Activated CD4-positive, alpha-beta T cell treated with anti-CD3 and anti-CD28 coated beads, Interleukin-2, amount 10 ng/mL, durations not matched to agents 24 days and 14 days (primary cell): Measurements from ENCODE around the gene CHM. TPM values are rescaled to one million over a fixed set of nuclear protein-coding genes. Genes with fewer than 3 reads are reported as not detected.
"Not testable (repeated sequence)": the region's sequence is repeated elsewhere in the genome, so short reads cannot be mapped to it uniquely, and the experiment has no call there.

Source experiments
- DNase-seq: peaks from one replicate; pipeline ENCODE4 v3.0.0; 2022
- H3K27ac Mint-ChIP-seq: one replicate; pipeline ENCODE4 v1.8.0; 2022; ENCODE audit warnings: mild to moderate bottlenecking, mixed read lengths
- H3K27me3 Mint-ChIP-seq: one replicate; pipeline ENCODE4 v1.8.0; 2022; ENCODE audit warnings: mixed read lengths
- H3K36me3 Mint-ChIP-seq: one replicate; pipeline ENCODE4 v1.8.0; 2022; ENCODE audit warnings: low read depth, mild to moderate bottlenecking, mixed read lengths
- H3K4me1 Mint-ChIP-seq: one replicate; pipeline ENCODE4 v1.8.0; 2021; ENCODE audit warnings: mixed read lengths
- H3K4me3 Mint-ChIP-seq: one replicate; pipeline ENCODE4 v1.8.0; 2022; ENCODE audit warnings: mild to moderate bottlenecking, moderate library complexity, mixed read lengths
- H3K9me3 Mint-ChIP-seq: one replicate; pipeline ENCODE4 v1.8.0; 2021; ENCODE audit warnings: mixed read lengths
- intact Hi-C: fragments of 100-400 bp; cut with micrococcal nuclease; formaldehyde crosslinking; loops from one replicate; pipeline ENCODE4 v1.15.1; 2023
- total RNA-seq: library from RNA; stranded (reverse); gene quantifications from 2 replicates; pipeline ENCODE4 v1.2.3, GENCODE V29; 2022

The CHM gene
- total RNA-seq, 1 donor from 2014 or later: 16.7 TPM

DNA sequence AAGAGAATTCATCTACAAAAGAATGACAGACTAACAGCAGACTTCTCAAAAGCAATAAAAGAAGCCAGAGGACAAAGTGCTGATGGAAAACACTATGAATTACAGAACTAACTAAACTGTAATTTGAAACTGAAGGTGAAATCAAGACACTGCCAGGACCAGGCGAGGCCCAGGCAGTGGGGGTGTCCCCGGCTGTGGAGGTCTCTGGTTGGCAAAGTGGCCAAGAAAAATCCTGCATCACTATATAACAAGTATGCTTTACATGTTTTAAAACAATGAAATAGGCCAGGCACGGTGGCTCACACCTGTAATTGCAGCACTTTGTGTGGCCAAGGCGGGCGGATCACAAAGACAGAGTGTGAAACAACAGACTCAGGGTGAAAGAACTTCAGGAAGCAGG lies 32.9 kb downstream of the CHM start:
- Mint-ChIP-seq H3K4me3 (no peak overlapping the region), H3K36me3 (peaks cover 27% of the 10 kb centered on the region), H3K27ac (peak overlapping the region; percentile 20), H3K9me3 (peaks cover 5% of the 10 kb centered on the region), H3K27me3 (no peaks in the 10 kb centered on the region), H3K4me1 (peaks cover 6% of the 10 kb centered on the region)
- no peak for DNase-seq
- intact Hi-C loops: no loop called here

DNA sequence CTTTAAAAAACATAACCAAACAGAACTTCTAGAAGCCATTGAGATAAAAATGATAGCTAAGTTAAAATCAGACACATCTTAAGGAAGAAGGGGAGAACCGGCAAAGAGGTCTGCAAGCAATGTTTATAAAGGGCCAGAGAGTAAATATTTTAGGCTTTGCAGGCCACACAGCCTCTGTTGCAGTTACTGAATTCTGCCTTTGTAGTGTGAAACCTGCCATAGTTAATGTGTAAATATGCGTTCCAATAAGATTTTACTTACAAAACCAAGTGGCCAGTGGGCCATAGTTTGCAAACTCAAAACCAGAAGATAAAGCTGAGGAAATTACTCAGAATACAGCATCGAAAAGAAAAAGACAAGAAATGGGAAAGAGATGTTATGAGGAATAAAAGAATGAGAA lies 33.6 kb downstream of the CHM start:
- H3K27me3 Mint-ChIP-seq: no peaks in the 10 kb centered on the region
- H3K9me3 Mint-ChIP-seq: peaks cover 5% of the 10 kb centered on the region
- H3K4me3 Mint-ChIP-seq: no peak overlapping the region
- H3K4me1 Mint-ChIP-seq: peaks cover 6% of the 10 kb centered on the region
- H3K36me3 Mint-ChIP-seq: peaks cover 25% of the 10 kb centered on the region
- no peak for DNase-seq
- no peak overlapping the region for H3K27ac Mint-ChIP-seq
- intact Hi-C loops: no loop called here

DNA sequence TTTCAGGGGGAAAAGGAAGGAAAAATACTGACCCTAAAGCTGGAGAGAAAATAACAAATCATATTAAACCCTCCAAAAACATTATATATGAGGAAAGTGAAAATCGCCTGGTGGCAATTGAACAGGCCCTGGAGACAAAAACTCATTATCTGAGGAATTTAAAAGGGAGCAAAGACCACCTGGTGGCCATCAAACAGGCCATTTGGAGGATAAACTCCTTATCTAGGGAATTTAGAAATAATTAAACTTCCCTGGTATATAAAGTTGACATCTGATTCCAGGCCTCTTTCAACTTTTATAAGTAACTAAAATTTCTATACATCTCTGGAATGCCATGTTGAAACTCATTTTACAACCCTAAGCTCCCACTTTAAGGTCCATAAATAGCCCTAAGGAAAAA lies 35.2 kb downstream of the CHM start:
- peaks cover 6% of the 10 kb centered on the region for H3K4me1 Mint-ChIP-seq
- intact Hi-C loops: no loop called here
- no peak for DNase-seq
- peaks cover 21% of the 10 kb centered on the region for H3K36me3 Mint-ChIP-seq
- peaks cover 5% of the 10 kb centered on the region for H3K9me3 Mint-ChIP-seq
- no peak overlapping the region for H3K27ac Mint-ChIP-seq
- H3K27me3 Mint-ChIP-seq: no peaks in the 10 kb centered on the region
- H3K4me3 Mint-ChIP-seq: no peak overlapping the region

DNA sequence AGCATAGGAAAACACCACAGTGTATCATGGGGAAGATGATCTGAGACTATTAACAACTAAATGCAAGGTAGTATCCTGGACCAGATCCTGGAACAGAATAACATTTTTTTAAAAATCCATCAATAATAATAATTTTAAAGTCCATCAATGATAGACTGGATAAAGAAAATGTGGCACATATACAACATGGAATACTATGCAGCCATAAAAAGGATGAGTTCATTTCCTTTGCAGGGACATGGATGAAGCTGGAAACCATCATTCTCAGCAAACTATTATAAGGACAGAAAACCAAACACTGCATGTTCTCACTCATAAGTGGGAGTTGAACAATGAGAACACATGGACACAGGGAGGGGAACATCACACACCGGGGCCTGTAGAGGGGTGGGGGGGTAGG lies 37.6 kb downstream of the CHM start:
- intact Hi-C loops, H3K27me3 Mint-ChIP-seq, H3K27ac Mint-ChIP-seq, H3K9me3 Mint-ChIP-seq, DNase-seq, H3K4me1 Mint-ChIP-seq, H3K4me3 Mint-ChIP-seq: not testable (repeated sequence)
- H3K36me3 Mint-ChIP-seq: peaks cover 19% of the 10 kb centered on the region

DNA sequence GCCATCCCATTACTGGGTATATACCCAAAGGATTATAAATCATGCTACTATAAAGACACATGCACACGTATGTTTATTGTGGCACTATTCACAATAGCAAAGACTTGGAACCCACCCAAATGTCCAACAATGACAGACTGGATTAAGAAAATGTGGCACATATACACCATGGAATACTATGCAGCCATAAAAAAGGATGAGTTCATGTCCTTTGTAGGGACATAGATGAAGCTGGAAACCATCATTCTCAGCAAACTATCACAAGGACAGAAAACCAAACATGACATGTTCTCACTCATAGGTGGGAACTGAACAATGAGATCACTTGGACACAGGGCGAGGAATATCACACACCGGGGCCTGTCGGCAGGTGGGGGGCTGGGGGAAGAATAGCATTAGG lies 39.5 kb downstream of the CHM start:
- H3K4me3 Mint-ChIP-seq, H3K9me3 Mint-ChIP-seq, DNase-seq, H3K27me3 Mint-ChIP-seq, H3K27ac Mint-ChIP-seq, intact Hi-C loops: not testable (repeated sequence)
- peaks cover 22% of the 10 kb centered on the region for H3K4me1 Mint-ChIP-seq
- peaks cover 18% of the 10 kb centered on the region for H3K36me3 Mint-ChIP-seq

DNA sequence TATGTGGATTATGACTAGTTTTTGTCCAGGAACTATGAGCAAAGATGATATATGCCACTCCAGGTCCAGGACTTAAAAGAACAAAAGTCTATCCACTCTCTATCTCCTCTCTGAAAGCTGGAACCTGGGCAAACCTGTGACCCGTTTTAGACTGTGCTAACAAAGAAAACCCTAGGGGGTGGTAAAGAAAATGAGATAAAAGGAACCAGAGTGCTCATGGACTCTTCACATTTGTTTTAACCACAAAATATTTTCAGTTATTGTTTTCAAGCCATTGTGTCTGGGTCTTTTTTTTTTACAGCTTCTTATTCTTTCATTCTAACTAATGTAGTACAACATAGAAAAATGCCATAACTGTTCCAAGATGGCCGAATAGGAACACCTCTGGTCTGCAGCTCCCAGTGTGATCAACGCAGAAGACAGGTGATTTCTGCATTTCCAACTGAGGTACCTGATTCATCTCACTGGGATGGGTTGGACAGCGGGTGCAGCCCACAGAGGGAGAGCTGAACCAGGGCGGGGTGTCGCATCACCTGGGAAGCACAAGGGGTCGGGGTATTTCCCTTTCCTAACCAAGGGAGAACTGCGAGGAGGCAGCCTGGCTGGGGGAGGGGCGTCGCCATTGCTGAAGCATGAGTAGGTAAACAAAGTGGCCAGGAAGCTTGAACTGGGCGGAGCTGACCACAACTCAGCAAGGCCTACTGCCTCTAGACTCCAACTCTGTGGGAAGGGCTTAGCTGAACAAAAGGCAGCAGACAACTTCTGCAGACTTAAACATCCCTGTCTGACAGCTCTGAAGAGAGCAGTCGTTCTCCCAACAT lies 45.1 kb downstream of the CHM start:
- Mint-ChIP-seq H3K27ac (no peak overlapping the region), H3K9me3 (no peaks in the 10 kb centered on the region), H3K36me3 (peaks cover 15% of the 10 kb centered on the region), H3K4me3 (no peak overlapping the region), H3K27me3 (no peaks in the 10 kb centered on the region), H3K4me1 (peaks cover 30% of the 10 kb centered on the region)
- DNase-seq: peak; percentile 70
- intact Hi-C loops: no loop called here

DNA sequence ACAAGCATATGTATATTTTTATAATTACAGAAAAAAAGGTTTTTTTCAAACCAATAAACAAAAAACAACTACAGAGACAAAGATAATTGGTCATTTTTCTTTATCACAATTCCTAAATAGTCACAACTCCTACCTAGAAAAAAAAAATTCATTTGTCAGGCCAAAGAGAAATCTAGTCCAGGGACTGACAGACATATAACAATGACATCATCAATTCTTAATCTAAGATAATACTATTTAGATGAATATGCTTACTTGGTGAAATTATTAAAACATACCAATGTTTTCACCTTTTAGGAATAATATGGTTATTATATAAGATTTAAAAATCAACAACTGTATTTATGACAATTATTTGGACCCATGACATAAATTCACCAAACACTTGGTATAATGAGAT lies 48.4 kb downstream of the CHM start:
- intact Hi-C loops: no loop called here
- no peaks in the 10 kb centered on the region for H3K27me3 Mint-ChIP-seq

DNA sequence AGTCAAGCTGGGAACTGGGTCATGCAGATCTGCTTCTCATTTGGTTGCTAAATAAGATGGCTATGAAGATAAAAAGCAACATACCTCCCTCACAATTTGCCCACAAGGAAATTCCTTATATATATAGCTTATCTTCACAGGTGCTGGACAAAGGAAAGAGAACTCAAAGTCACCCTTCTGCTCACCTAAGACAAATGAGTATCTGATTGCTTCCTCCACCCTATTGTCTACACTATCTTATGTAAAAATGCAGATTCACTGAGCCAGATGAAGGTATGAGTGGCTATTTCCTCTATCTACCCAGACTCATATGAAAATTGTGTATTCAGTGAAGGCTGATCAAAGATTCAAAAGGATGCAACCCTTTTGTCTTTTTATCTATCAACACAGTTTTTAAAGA lies 50.8 kb downstream of the CHM start:
- no peak for DNase-seq
- no peak overlapping the region for H3K27ac Mint-ChIP-seq
- peaks cover 3% of the 10 kb centered on the region for H3K36me3 Mint-ChIP-seq
- H3K4me3 Mint-ChIP-seq: no peak overlapping the region
- no peaks in the 10 kb centered on the region for H3K9me3 Mint-ChIP-seq
- H3K4me1 Mint-ChIP-seq: peaks cover 13% of the 10 kb centered on the region
- intact Hi-C loops: no loop called here
- no peaks in the 10 kb centered on the region for H3K27me3 Mint-ChIP-seq

More for the DNA sequence above, 48.4 kb downstream of the CHM start:
- Mint-ChIP-seq H3K9me3 (no peaks in the 10 kb centered on the region), H3K36me3 (peaks cover 5% of the 10 kb centered on the region), H3K27ac (no peak overlapping the region), H3K4me3 (no peak overlapping the region), H3K4me1 (peaks cover 20% of the 10 kb centered on the region)
- DNase-seq: no peak

DNA sequence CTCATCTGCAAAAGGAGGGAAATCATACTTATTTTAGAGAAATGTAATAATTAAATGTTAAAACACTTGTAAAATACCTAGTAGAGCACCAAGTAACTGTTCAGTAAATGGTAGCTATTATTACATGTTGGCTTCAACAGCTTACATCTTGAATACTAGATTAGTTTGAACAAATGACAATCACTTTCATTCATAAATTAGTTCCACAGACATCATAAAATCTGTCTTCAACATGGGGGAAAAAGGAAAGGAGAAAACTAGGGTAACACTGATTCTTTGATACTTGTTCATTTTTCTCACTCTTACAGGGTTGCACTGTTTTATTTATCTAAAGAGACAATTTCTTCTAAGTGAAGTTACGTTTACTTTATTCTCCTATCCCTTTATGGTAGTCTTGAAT lies 51.7 kb downstream of the CHM start:
- no peaks in the 10 kb centered on the region for H3K36me3 Mint-ChIP-seq
- no peak overlapping the region for H3K4me3 Mint-ChIP-seq
- H3K4me1 Mint-ChIP-seq: peaks cover 10% of the 10 kb centered on the region
- H3K9me3 Mint-ChIP-seq: no peaks in the 10 kb centered on the region
- H3K27ac Mint-ChIP-seq: no peak overlapping the region
- no peaks in the 10 kb centered on the region for H3K27me3 Mint-ChIP-seq
- intact Hi-C loops: no loop called here
- no peak for DNase-seq

DNA sequence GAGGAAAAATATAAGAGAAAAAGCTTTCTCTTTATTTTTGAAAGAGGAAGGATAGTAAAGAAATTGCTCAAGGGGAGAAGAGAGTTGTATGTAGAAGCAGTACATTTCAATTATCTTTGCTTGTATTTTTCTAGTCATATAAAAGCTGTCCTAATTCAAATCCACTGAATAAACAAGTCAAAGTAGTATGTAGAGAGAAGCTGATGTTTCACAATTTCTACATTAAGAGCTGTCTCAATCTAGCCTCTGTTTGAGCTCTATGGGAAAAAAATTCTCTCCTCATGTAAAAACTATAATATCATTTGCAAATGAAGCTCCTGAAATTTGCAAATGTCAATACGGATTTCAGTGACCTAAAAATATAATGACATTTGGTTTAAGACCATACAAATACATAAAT lies 52.6 kb downstream of the CHM start:
- H3K4me3 Mint-ChIP-seq: no peak overlapping the region
- H3K36me3 Mint-ChIP-seq: peaks cover 5% of the 10 kb centered on the region
- no peaks in the 10 kb centered on the region for H3K27me3 Mint-ChIP-seq
- peaks cover 10% of the 10 kb centered on the region for H3K4me1 Mint-ChIP-seq
- no peak for DNase-seq
- peaks cover 5% of the 10 kb centered on the region for H3K9me3 Mint-ChIP-seq
- H3K27ac Mint-ChIP-seq: no peak overlapping the region
- intact Hi-C loops: no loop called here

DNA sequence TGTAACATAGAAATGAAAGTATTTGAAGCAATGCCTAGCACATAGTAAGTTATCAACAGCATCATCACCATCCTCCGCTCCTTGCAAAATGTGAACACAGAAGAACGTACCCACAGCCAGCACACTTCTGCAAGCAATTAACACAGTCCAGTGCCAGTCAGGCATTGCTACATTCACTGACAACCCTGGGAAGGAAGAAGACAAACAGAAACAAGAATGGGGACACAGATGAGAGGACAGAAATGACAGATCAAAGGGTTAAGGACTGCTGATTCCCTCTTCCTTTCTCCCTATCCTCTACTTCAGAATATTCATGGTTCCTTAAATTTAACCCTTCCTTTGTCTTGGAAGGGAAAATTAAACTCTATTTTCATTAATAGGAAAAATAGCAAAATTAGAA lies 53.1 kb downstream of the CHM start:
- peaks cover 5% of the 10 kb centered on the region for H3K36me3 Mint-ChIP-seq
- peaks cover 5% of the 10 kb centered on the region for H3K9me3 Mint-ChIP-seq
- intact Hi-C loops: no loop called here
- H3K27me3 Mint-ChIP-seq: no peaks in the 10 kb centered on the region
- no peak for DNase-seq
- peaks cover 10% of the 10 kb centered on the region for H3K4me1 Mint-ChIP-seq
- H3K27ac Mint-ChIP-seq: no peak overlapping the region
- no peak overlapping the region for H3K4me3 Mint-ChIP-seq

DNA sequence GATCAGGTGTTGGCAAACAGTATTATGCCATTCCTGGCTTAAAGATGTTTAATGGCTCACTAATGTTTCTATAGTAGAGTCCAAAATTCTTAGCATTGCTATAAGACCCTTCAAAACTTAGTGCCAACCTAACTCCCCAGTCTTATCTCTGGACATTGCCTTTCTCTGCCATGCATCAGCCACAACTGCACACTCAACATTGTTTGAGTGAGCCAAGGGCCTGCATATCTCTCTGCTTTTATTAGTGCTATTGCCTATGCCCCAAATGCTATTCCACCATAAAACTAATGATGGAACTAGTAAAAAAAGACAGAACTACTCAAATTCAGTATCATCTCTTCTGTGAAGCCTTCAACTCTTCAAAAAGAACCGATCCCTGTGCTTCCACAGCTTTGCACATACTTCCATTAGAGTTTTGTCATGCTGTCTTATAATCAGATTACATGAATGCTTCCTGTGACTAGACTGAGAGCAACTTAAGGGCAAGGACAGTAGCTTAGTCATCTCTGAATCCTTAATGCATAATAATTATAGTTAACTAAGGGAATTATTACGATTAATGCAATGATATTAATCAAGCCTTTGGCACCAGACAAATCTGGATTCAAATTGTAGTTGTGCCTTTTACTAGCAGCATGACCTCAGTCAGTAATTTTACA lies 53.7 kb downstream of the CHM start:
- Mint-ChIP-seq H3K27ac (no peak overlapping the region), H3K4me1 (peaks cover 10% of the 10 kb centered on the region), H3K9me3 (peaks cover 5% of the 10 kb centered on the region), H3K4me3 (no peak overlapping the region), H3K27me3 (no peaks in the 10 kb centered on the region), H3K36me3 (peaks cover 5% of the 10 kb centered on the region)
- no peak for DNase-seq
- intact Hi-C loops: no loop called here

DNA sequence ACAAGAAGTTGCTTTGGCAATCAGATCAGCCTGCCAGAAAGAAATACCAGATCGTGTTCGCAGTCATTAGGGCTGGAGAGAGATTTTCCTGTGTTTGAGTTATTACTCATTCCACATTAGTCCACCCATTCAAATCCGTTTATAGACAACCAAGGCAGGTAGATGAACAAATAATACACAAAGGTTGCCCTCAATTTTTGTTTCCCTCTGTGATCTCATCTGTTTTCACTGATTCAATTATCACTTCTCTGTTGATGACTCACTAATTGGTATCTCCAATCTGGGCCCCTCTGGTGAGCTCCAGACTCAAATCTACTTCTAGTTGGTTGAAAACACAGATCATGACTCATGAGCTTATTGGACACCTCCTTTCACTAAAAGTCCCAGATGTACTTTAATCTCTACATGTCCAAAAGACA lies 54.5 kb downstream of the CHM start:
- H3K27ac Mint-ChIP-seq: no peak overlapping the region
- H3K36me3 Mint-ChIP-seq: peaks cover 5% of the 10 kb centered on the region
- H3K4me3 Mint-ChIP-seq: no peak overlapping the region
- no peaks in the 10 kb centered on the region for H3K27me3 Mint-ChIP-seq
- H3K4me1 Mint-ChIP-seq: peaks cover 10% of the 10 kb centered on the region
- intact Hi-C loops: no loop called here
- no peak for DNase-seq
- peaks cover 5% of the 10 kb centered on the region for H3K9me3 Mint-ChIP-seq

DNA sequence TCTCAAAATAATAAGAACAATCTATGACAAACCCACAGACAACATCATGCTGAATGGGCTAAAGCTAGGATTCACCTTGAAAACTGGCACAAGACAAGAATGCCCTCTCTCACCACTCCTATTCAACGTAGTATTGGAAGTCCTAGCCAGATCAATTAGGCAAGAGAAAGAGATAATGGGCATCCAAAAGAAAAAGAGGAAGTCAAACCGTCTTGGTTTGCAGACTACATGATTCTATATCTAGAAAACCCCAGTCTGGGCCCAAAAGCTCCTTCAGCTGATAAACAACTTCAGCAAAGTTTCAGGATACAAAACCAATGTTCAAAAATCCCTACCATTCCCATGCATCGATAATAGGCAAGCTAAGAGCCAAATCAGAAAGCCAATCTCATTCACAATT lies 59.0 kb downstream of the CHM start:
- no peak for DNase-seq
- no peaks in the 10 kb centered on the region for H3K27me3 Mint-ChIP-seq
- H3K36me3 Mint-ChIP-seq: peaks cover 5% of the 10 kb centered on the region
- no peak overlapping the region for H3K27ac Mint-ChIP-seq
- intact Hi-C loops: no loop called here
- peaks cover 5% of the 10 kb centered on the region for H3K9me3 Mint-ChIP-seq
- H3K4me1 Mint-ChIP-seq: peaks cover 5% of the 10 kb centered on the region
- no peak overlapping the region for H3K4me3 Mint-ChIP-seq
